MCF 10A (cell line): ENCODE data around the gene TUBGCP3. TPM values are rescaled to one million over a fixed set of nuclear protein-coding genes. Genes with fewer than 3 reads are reported as not detected.

ENCODE experiments used
- BruUV-seq: library from RNA; stranded (reverse); fragments of 400-500 nt; replicated peaks from 2 replicates; lab custom pipeline; 2021; lab: Mats Ljungman, UMichigan
- CTCF ChIA-PET: fragments of 300-600 bp; sonication (Branson Sonifier 250); formaldehyde crosslinking; extraction: SDS; loops from one replicate; lab custom pipeline; 2021; ENCODE audit warnings: antibody characterized with exemption, inconsistent platforms; lab: Yijun Ruan, JAX
- POLR2A ChIA-PET: fragments of 300-600, 350-650 bp; sonication (Branson Sonifier 250); formaldehyde crosslinking; extraction: SDS; loops from one replicate; lab custom pipeline; 2020; ENCODE audit warnings: antibody characterized with exemption, inconsistent platforms; lab: Yijun Ruan, JAX
- DNase-seq: peaks from one replicate; pipeline ENCODE4 v3.0.0-alpha.2; 2018; ENCODE audit not compliant: unreplicated experiment
- H3K27ac Mint-ChIP-seq: one replicate; pipeline ENCODE4 v1.8.0; 2022; ENCODE audit warnings: mild to moderate bottlenecking, low read depth, mixed read lengths; ENCODE audit not compliant: unreplicated experiment
- H3K27me3 Mint-ChIP-seq: one replicate; pipeline ENCODE4 v1.8.0; 2022; ENCODE audit warnings: mixed read lengths; ENCODE audit not compliant: insufficient read depth, unreplicated experiment
- H3K36me3 Mint-ChIP-seq: one replicate; pipeline ENCODE4 v1.8.0; 2022; ENCODE audit warnings: mild to moderate bottlenecking, moderate library complexity, mixed read lengths; ENCODE audit not compliant: insufficient read depth, unreplicated experiment
- H3K4me1 Mint-ChIP-seq: one replicate; pipeline ENCODE4 v1.8.0; 2022; ENCODE audit warnings: mixed read lengths; ENCODE audit not compliant: insufficient read depth, unreplicated experiment
- H3K4me3 Mint-ChIP-seq: one replicate; pipeline ENCODE4 v1.8.0; 2022; ENCODE audit warnings: mild to moderate bottlenecking, moderate library complexity, mixed read lengths; ENCODE audit not compliant: unreplicated experiment
- H3K9me3 Mint-ChIP-seq: one replicate; pipeline ENCODE4 v1.8.0; 2022; ENCODE audit warnings: mixed read lengths; ENCODE audit not compliant: unreplicated experiment
- intact Hi-C: fragments of 100-400 bp; cut with micrococcal nuclease; formaldehyde crosslinking; loops from 2 replicates; pipeline ENCODE4 v1.14.1; 2022
- total RNA-seq: library from RNA; stranded (reverse); gene quantifications from 2 replicates; pipeline ENCODE4 v1.2.3, GENCODE V29; 2022
- TF ChIP-seq, protein P1 (sequence below): fragments of 200-600 bp; IDR thresholded peaks from one replicate; pipeline ENCODE4 v1.8.0; 2022; ENCODE audit warnings: antibody characterized with exemption, mild to moderate bottlenecking; ENCODE audit not compliant: unreplicated experiment

Gene TUBGCP3
- total RNA-seq, 1 experiment from 2014 or later = 35.7 TPM

DNA sequence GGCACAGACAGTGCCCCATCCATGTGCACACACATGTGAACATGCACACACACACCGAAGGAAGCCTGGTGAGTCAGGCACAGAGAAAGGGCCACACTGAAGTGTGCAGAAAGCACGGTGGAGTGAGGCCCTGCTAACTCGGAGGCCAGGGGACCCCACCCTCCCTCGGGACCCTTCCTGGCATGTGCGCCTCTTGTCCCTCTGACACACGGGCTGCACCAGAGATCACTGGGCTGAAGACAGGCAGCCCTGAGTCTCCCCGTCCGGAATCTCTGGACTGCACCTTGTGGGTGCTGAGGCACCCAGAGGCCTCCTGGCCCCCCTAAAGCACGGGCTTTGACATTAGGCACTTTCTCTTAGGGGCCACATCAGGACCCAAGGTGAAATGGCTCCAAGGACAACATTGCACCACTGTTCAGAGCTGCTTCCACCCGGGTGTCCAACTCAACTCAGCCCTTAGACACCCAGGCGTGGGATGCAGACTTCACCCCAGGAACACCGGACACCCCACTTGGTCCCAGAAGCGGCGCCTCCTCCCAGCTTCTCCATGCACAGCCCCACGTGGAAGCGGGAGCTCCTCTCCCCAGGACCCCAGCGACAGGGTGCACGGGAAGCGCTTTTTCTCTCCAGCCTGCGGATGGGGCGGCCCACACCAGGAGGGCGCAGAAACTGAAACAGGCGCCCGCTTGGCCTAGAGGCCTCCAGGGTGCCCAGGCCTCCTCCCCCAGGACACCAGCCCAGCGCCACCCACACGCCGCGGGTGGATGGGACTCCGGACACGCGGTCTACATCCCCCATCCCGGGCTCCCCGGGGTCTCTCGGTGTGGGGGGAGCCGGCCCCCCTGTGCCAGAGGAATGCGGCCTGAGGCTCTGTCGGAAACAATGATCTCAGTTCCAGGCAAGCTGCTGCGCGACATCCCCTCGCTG is 121.6 kb downstream of the TUBGCP3 start:
- ChIA-PET POLR2A (no interaction called here), CTCF (no interaction called here)
- peaks cover 9% of the 10 kb centered on the region for H3K9me3 Mint-ChIP-seq
- DNase-seq = no peak
- H3K4me3 Mint-ChIP-seq = no peak overlapping the region
- H3K27ac Mint-ChIP-seq = no peak overlapping the region
- no peaks in the 10 kb centered on the region for H3K4me1 Mint-ChIP-seq
- BruUV-seq = no TSS peak
- intact Hi-C loops = no loop called here
- no peaks in the 10 kb centered on the region for H3K36me3 Mint-ChIP-seq
- H3K27me3 Mint-ChIP-seq = no peaks in the 10 kb centered on the region
- TF ChIP-seq, protein P1, sequence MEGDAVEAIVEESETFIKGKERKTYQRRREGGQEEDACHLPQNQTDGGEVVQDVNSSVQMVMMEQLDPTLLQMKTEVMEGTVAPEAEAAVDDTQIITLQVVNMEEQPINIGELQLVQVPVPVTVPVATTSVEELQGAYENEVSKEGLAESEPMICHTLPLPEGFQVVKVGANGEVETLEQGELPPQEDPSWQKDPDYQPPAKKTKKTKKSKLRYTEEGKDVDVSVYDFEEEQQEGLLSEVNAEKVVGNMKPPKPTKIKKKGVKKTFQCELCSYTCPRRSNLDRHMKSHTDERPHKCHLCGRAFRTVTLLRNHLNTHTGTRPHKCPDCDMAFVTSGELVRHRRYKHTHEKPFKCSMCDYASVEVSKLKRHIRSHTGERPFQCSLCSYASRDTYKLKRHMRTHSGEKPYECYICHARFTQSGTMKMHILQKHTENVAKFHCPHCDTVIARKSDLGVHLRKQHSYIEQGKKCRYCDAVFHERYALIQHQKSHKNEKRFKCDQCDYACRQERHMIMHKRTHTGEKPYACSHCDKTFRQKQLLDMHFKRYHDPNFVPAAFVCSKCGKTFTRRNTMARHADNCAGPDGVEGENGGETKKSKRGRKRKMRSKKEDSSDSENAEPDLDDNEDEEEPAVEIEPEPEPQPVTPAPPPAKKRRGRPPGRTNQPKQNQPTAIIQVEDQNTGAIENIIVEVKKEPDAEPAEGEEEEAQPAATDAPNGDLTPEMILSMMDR = no peak

DNA sequence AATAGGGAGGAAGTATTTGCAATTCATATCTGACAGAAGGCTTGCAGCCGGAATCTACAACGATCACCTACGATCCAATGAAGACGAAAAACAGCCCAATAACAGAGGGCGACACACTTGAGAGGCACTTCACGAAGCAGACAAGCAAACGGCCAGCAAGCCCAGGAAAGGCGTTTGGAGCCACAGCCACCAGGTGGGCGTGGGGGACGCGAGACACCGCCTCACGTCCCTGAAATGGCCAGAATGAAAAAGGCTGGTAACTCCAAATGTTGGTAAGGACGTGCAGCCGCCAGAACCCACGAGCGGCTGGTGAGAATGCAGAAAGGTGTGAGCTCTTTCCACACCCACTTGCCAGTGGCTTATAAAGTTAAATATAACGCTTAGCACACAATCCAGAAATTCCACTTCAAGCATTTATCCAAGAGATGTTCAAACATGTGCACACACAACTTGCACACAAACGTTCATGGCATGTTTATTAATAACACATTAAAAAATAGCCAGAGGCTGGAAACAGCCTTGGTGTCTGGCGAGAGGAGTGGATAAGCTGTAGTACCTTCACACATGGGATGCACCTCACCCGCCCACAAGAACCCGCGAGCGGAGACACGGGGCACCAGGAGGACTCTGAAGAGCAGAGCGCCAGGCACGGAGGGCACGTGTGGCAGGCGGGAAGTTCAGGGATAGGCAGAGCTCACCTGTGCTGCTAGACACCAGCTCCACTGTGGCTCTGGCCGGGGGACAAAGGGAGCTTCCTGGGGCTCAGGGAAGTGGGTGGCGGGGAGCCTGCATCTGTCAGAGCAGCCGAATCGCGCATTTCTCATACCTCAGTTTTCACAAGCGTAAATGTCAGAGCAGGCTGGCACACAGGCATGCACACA is 122.5 kb downstream of the TUBGCP3 start:
- DNase-seq = no peak
- Mint-ChIP-seq H3K4me1 (no peaks in the 10 kb centered on the region), H3K4me3 (no peak overlapping the region), H3K27ac (no peak overlapping the region), H3K36me3 (no peaks in the 10 kb centered on the region), H3K27me3 (no peaks in the 10 kb centered on the region), H3K9me3 (peaks cover 9% of the 10 kb centered on the region)
- ChIA-PET CTCF (interaction anchor here (0.9 kb wide), 1 partner anchor 22 kb away, joined by 3 read pairs; no protein-coding TSS in a partner anchor), POLR2A (no interaction called here)
- no TSS peak for BruUV-seq
- TF ChIP-seq, protein P1 = no peak
- intact Hi-C loops = no loop called here

DNA sequence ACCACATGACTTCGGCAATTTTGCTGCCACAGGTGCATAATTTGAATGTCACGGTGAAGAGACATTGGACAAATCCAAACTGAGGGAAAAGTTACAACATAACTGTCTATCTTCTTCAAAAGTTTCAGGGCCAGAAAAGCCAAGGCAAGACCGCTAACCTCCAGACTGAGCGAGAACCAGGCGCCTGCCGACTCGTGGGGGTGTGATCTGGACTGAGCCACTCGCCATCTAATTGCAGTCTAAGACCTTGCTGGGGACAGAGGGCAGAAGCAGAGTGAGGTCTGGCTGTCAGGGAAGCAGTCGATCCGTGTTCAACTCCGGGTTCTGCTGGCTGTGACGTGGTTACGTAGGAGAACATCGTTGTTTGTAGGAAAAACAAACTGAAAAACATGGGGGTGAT is 123.2 kb downstream of the TUBGCP3 start:
- intact Hi-C loops = no loop called here
- Mint-ChIP-seq H3K27ac (no peak overlapping the region), H3K4me3 (no peak overlapping the region), H3K9me3 (peaks cover 12% of the 10 kb centered on the region), H3K27me3 (no peaks in the 10 kb centered on the region), H3K36me3 (no peaks in the 10 kb centered on the region), H3K4me1 (no peaks in the 10 kb centered on the region)
- no peak for DNase-seq
- ChIA-PET POLR2A (no interaction called here), CTCF (interaction anchor here (0.9 kb wide), 1 partner anchor 21 kb away, joined by 3 read pairs; no protein-coding TSS in a partner anchor)
- no TSS peak for BruUV-seq
- TF ChIP-seq, protein P1 = no peak

DNA sequence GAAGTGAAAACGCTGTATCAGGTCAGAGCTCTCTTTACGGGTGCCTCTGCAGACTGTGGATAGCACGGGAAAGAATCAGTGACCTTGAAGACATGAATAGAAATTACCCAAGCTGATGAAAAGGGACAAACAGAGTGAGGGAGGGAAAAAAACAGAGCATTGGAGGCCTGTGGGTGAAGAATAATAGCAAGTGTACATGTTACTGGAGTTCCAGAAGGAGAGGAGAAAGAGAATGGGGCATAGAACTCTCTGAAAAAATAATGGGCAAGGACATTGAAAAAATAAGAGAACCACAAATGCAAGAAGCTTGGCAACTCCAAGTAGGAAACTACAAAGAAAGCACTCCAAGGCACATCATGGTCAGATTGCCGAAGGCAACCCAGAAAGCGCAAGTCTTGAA is 125.5 kb downstream of the TUBGCP3 start:
- intact Hi-C loops = no loop called here
- Mint-ChIP-seq H3K27ac (no peak overlapping the region), H3K27me3 (no peaks in the 10 kb centered on the region), H3K9me3 (peaks cover 26% of the 10 kb centered on the region), H3K4me1 (no peaks in the 10 kb centered on the region), H3K36me3 (no peaks in the 10 kb centered on the region), H3K4me3 (no peak overlapping the region)
- TF ChIP-seq, protein P1 = no peak
- no peak for DNase-seq
- ChIA-PET POLR2A (no interaction called here), CTCF (interaction anchor here (0.6 to 0.8 kb wide), 2 partner anchors 9 to 42 kb away, joined by 3 read pairs; no protein-coding TSS in a partner anchor)
- BruUV-seq = no TSS peak
